ENCODE results near the gene BIRC6.

Gene BIRC6

DNA sequence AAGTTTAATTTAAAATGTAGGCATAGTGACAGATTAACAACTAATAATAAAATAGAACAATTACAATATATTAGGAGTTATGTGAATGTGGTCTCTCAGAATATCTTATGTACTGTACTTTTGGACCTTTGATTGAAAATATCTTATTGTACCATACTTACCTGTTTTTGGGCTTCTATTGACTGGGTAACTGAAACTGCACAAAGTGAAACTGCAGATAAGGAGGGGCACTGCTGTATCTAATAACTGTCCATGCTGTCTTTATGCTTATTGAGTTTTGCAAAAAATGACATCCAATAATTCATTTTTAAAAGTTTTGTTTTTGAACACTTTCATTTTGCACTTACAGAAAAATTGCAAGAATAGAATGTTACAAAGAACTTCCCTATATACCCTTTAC is 19.9 kb downstream of the BIRC6 start:
- no peak for DNase-seq

DNA sequence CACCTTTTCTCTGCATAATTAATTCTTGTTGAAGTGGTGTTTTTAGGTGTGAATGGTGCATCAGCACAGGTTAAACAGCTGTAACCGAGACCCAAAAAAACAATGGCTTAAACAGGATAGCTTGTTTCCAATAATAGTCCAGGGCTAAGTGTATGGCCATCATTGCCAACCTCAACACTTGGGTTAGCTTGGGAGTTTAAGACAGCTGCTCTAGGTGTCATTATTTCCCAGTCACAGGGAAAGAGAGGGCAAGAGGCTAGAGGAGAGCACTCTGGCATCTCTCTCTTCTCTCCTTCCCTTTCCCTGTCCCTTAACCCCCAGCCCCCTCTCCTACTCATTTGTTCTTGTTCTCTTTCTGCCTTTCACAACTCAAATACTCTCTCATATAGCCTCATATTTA is 21.1 kb downstream of the BIRC6 start:
- no peak for DNase-seq

DNA sequence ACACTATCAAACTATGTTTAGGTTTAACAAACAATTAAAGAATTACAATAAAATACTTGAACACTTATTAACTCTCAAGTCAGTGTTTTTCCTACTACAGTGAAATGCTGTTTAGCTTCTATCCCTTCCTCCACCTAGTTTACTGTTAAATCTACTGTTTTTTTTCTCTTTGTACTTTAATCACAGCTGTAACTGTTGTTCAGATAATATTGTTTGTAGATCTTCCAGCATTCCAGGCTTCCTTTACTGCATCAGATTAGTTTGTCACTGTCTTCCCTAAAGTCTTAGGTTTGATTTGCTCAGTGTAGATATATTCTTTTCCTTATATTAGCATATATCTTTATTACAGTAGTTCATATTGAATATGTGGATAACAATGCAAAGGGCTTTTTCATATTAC is 22.5 kb downstream of the BIRC6 start:
- no peak for DNase-seq

DNA sequence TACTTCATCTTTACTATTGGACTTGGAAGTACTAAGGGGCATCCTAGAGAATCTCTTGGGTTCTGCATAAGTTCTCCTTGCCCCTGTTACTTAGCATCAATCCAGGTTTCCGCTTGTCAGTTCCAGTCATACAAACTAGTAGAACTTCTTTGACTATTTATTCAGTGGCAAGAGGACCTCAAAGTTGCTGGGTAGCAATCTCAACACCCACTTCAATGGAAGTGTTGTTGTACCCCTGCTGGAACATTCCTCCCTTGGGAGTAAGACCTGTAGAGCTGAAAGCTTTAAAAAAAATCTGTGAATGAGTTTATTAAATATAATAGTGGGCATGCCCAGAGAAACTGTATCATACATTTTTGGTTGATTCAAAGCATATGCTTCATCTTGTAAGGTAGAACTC is 27.0 kb downstream of the BIRC6 start:
- DNase-seq: no peak

DNA sequence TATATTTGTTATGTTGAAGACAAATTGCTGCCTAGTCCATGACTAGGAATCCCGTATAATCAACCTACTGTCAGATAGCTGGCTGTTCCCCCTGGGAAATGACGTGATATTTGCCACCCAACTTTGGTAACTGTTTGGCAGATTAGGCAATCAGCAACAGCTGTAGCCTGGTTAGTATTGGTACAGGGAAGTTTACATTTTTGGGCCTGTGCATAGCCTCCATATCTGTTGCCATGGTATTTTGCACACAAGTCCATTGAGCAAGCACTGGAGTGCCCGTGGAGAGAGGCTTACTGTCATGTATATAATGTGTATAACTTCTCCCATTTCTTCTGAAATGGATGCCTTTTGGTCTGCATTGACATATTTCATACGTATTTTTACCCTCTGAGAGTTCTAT is 27.7 kb downstream of the BIRC6 start:
- DNase-seq: no peak

DNA sequence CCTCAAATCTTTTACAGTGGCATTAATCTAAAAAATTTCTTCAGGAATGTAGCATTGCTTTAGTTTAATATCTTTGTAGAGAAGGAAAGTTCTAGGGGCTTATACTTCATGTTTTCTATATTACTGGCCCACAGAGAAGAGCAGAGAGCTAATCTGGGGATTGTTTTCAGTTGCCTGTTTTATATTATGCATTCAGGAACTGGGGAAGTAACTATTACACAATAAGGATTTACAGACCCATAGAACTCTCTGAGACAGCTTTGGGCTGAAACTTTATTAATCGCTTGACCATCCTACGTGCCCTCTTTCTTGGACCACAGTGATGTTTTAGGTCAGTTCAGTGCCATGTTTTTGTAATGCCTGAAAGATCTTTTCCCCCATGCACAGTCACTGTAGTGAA is 29.9 kb downstream of the BIRC6 start:
- no peak for DNase-seq

DNA sequence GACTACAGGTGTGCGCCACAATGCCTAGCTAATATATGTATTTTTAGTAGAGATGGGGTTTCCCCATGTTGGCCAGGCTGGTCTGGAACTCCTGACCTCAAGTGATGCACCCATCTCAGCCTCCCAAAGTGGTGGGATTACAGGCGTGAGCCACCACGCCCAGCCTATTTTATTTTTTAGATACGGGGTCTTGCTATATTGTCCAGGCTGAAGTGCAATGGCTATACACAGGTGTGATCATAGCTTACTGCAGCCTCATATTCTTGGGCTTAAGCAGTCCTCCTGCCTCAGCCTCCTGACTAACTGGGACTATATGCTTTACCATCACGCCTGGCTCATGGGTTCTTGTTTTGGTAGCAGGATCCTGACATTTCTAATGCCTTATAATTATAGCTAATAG is 42.4 kb downstream of the BIRC6 start:
- DNase-seq: no peak

DNA sequence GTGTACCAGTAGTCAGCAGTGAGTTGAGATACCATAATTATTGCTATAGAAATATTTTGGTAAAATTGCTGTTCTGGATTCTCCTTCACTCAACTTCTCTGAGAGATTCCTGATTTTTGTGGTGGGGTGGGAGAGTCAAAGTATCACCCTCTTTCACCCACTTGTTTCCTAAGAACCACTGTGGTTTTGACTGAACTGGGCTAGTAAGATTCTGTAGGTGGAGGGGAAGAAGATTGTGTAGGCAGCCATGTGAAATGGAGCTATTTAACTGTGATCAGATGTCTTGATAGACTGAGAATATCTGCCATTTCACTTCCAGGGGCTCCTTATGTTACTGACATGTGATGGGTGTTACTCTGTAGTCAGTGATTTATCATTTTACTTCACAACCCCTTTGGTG is 45.3 kb downstream of the BIRC6 start:
- DNase-seq: no peak

DNA sequence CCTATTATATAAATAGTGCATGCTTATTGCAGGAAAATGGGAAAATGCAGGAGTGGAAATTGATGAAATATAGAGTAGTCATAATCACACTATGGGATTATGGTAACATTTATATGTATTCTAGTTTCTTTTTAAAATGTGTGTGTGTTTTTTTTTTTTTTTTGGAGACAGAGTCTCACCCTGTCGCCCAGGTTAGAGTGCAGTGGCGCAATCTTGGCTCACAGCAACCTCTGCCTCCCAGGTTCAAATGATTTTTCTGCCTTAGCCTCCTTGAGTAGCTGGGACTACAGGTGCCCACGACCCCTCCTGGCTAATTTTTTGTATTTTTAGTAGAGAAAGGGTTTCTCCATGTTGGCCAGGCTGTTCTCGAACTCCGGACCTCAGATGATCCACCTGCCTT is 47.0 kb downstream of the BIRC6 start:
- no peak for DNase-seq

DNA sequence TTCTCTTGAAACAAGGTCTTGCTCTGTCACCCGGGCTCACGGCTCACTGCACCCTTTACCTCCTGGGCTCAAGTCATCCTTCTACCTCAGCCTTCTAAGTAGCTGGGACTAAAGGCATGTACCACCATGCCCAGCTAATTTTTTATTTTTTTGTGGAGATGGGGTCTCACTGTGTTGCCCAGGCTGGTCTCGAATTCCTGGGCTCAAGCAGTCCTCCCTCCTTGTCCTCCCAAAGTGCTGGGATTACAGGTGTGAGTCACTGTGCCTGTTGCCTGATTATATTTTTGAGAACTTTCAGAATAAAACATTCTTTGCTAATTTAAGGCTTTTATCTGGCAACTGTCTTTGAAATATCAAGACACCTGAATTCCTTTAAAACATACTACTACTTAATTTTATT is 47.9 kb downstream of the BIRC6 start:
- no peak for DNase-seq

DNA sequence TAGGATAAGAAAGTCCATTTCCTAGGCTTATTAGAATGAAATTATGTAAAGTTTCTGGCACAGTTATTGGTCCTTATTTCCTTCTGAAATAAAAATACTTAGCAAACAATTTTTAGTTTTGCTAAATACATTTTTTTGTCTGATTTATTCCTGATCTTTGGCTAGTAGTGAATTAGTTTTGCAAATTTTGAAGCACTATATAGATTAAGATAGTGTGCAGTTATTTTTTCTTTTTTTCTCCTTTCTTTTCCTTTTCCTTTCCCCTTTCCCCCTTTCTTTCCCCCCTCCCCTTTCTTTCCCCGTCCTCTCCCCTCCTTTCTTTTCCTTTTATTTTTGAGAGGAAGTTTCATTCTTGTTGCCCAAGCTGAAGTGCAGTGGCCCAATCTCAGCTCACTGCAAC is 59.7 kb downstream of the BIRC6 start:
- DNase-seq: no peak

DNA sequence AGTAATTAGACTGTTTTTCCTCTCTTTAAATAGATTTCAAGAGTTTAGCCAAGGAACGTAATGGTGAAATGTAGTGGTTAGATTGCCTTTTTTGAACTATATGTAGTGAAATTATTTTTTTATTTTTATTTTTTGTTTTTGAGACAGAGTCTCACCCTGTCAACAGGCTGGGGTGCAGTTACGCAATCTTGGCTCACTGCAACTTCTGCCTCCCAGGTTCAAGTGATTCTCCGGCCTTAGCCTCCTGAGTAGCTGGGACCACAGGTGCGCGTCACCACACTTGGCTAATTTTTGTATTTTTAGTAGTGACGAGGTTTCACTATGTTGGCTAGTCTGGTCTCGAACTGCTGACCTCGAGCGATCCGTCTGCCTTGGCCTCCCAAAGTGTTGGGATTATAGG is 60.8 kb downstream of the BIRC6 start:
- no peak for DNase-seq

DNA sequence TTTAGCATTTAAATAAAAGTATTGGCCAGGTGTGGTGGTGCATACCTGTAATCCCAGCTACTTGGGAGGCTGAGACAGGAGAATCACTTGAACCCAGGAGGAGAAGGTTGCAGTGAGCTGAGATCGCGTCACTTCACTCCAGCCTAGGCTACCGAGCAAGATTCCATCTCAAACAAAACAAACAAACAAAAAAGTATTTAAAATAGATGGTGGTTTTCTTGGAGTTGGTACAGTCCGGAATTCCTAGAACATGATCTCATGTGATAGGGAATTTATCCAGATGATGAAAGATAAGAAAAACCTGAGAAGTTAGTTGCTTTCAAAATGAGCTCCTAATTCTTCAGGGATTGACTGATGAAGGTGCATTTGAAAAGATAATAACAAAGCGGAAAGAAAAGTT is 62.0 kb downstream of the BIRC6 start:
- peak; percentile 45 for DNase-seq

DNA sequence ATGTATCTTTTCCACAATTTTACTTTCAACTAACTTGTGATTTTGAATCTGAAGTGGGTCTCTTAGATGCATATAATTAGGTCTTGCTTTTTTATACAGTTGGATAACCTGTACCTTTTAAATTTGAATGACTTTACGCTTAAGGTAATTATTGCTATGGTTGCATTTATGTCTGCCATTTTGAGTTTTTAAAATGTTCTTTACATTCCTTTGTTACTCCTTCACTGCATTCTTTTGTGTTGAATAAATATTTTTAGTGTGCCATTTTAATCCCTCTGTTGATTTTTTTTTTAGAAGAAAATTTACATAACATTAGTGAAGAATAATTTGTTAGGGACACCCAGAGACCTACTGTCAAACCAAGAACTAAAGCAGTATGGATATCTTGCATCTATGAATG is 65.3 kb downstream of the BIRC6 start:
- DNase-seq: no peak

DNA sequence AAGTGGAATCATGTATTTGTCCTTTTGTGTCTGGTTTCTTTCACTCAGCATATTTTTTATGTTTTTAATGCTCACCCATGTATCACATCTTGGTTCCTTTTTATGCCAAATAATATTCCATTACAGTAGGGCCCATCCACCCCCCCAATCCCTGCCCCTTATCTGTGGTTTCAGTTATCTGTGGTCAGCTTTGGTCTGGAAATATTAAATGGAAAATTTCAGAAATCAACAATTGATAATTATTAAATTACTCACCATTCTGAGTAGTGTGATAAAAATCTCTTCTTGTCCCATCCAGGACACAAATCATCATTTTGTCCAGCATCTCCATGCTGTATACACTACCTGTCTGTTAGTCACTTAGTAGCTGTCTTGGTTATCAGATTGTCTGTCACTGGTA is 66.7 kb downstream of the BIRC6 start:
- DNase-seq: no peak

DNA sequence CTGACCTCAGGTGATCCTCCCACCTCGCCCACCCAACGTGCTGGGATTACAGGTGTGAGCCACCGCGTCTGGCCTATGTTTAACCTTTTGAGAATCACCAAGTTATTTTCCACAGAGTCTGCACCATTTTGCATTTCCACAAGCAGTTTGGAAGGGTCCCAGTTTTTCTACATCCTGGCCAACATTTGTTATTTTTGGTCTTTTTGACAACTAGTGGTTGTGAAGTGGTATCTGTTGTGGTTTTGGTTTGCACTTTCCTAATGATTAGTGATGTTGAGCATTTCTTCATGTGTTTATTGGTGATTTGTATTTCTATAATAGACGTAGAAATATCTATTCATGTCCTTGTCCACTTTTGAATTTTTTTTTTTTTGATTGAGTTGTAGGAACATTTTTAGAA is 67.9 kb downstream of the BIRC6 start:
- no peak for DNase-seq

DNA sequence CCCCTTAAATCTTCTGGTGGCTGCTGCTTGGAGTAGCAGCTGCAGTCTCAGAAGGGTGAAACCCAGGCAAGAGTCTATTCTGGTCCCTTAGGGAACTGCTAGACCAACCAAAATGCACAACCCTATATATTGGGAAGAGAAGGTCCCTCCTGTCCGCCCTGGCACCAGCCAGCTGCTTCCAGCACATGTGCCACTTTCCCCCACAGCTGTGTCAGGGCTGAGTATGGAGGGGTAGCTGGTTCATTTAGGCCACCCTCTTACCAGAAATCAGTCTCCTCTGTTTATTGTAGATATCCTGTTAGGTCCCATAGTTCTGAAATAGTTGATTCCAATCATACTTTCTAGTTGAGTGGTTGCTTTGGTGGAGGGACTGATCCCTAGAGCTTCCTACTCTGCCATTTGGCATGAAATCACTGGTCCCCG is 68.9 kb downstream of the BIRC6 start:
- DNase-seq: peak; percentile 70

DNA sequence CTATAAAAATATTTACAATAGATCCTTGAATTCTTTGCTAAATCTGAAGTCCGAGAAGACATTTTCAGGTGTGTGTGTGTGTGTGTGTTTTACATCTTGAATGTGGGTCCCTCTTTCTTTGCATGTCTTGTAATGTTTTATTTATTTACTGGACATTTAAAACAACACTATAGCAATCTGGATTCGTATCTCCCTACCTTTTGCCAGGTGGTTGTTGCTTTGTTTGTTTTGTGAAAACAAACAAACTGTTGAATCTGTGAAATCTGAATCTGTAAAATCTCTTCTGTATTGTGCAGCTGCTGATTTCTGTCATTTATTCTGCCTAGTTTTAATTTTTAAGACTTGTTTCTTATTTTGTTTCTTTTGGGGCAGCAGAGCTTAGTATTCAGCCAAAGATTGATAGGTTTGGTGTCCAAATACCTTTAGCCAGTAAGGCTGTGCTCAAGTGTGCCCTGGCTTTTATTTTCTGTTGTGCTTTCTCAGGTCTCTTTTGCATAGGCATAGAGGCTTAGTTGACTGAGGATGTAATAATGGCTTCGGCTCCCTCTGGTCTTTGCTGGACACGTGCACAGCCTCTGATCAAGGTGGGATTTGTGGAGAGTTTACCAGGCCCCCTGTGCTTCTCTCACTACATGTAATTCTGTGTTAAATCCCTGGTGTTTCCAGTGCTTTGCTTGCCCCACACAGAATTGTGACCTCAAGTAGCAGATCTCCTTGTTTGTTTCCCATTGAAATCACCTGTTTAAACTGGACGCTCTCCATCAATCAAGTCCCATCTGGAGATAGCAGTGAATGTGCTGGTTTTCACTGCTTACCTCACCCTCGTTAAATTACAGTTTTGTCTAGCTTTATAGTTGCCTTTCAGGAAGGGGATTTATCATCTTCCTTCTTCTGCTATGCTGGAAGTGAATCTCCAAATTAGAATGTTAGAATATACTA is 71.1 kb downstream of the BIRC6 start:
- no peak for DNase-seq

DNA sequence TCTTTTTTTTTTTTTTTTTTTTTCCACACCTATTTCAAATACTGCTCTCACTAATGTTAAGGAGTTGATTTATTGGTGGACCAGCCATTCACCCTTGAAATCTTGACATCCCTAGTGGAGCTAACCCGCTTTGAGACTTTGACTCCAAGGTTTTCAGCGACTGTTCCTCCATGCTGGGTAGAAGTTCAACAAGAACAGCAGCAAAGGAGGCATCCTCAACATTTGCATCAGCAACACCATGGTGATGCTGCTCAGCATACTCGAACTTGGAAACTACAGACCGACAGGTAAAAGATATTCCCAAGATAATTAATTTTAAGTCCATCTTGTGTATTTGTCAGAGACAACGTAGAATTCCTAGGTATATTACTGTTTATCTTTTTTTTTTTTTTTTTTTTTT is 74.0 kb downstream of the BIRC6 start:
- DNase-seq: no peak

DNA sequence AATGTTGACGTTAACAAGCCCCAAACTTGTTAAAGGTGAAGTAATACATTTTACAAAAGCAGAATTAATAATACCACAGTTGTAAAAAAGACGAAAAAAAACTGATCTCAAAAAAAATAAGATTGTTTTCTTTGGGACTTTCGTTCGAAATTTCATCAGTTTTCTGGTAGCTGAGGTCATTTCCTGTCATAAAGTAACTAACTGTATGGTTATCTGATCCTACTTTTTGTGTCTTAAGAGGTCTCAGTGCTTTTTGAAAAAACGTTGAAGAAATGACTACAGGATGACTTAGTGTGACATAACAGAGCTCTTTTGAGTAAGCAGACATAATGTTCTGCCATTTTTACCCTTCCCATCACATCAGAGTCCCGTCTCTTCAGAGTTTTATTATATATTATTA is 79.3 kb downstream of the BIRC6 start:
- no peak for DNase-seq

DNA sequence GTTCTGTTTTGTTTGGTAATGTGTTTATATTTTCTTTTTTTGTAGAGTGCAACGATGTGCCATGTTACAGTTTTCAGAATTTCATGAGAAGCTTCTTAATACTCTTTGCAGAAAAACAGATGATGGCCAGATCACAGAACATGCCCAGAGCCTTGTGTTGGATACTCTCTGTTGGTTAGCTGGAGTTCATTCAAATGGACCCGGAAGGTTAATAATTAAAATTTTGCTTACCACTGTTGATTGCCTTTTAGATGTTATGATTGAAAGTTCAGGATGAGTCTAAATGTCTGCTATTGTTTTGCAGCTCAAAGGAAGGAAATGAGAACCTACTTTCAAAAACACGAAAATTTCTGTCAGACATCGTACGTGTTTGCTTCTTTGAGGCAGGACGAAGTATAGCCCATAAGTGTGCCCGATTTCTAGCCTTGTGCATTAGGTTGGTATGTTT is 85.2 kb downstream of the BIRC6 start:
- DNase-seq: no peak

DNA sequence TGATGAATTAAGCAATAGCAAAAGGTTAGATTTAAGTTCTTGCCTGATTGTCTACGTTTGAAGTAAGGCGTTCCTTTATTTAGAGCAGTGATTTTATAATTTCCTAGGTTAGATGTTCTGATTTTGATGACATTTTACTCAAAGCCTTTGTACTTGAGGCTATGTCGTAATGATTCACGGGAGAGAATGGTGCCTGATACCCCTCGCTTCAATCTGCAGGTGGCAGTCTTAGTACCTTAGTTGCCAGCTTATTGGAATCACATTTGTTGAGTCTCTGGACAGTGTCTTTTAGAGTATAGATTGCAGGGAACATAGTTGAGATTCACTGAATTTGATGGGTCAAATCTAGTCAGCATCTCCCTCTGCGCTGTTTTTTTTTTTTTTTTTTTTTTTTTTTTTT is 89.5 kb downstream of the BIRC6 start:
- no peak for DNase-seq

DNA sequence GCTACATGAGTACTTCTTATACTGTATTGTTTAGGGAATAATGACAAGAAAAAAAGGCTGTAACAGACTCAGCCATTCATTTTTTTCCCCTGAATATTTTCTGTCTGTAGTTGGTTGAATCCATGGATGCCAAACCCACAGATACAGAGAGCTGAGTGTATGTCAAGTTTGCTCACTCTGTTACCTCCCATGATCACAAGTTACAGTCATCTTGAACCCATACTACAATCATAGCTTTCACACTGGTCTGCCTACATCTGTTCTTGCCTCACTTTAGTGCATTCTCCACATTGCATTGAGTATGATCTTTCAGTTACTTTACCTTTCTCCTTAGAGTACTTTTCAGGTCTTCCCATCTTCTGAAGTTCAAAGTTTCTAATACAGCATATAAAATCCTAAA is 94.0 kb downstream of the BIRC6 start:
- DNase-seq: no peak

DNA sequence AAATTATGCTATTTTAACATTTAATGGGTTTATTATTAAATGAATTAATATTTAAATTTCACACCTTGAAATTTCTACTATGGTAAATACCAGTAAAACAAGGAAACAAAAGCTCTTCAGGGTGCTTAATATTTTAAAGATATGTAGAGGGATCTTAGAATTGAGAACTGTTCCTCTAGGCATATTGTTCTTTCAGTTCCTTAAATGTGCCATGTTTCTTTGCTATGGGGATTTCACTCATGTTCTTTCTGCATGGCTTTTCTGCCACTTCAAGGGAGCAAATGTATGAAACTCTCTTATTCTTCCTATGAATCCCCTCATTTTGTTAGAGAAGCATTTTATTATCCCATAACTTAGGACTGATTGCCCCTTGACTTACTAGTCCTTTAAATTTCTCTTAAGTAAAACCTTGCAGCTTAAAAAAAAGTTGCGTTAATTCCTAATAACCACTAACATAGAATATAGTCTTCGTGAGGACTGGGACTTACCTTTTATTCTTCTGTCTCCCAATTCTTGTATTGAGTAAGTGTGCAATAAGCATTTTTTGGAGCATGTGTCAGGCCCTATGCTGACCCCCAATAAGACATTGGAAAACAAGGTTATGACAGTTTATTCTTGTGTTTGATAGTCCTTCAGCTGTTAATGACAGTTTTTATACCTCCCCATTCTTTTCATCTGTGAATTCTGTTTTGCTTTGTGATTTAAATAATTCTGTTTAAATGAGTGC is 95.7 kb downstream of the BIRC6 start:
- DNase-seq: no peak

All from fibroblast of skin of abdomen (primary cell).